Hepatocyte (in vitro differentiated cells): ENCODE results near the gene MB21D2.

Experiments used
- CTCF ChIP-seq: fragments of 200-600 bp; sonication (generic); IDR thresholded peaks from 2 replicates; pipeline ENCODE4 v1.5.1; 2016; ENCODE audit warnings: antibody characterized with exemption, mild to moderate bottlenecking; ENCODE audit not compliant: poor library complexity
- EZH2 ChIP-seq: fragments of 200-600 bp; sonication (generic); IDR thresholded peaks from 2 replicates; pipeline ENCODE4 v1.6.1; 2016; ENCODE audit warnings: antibody characterized with exemption, mild to moderate bottlenecking, borderline replicate concordance

- TF ChIP-seq CTCF (no peak), EZH2 (no peak)
Measured at GRCh38 chr3:192747145-192747544, 170.5 kb downstream of the MB21D2 start.
